HepG2 (cell line): ENCODE results near the gene CD151.

Experiments
- ELF1 ChIP-seq: sonication (generic); formaldehyde crosslinking; IDR thresholded peaks from 2 replicates; pipeline ENCODE4 v1.4.0; 2020; ENCODE audit warnings: missing genetic modification reagents
- NFE2L1 ChIP-seq: sonication (generic); formaldehyde crosslinking; IDR thresholded peaks from 2 replicates; pipeline ENCODE4 v1.4.0; 2020; ENCODE audit warnings: missing genetic modification reagents, mild to moderate bottlenecking, borderline replicate concordance
- POLR2AphosphoS5 ChIP-seq: IDR thresholded peaks from 2 replicates; pipeline ENCODE4 v1.6.1; 2012; ENCODE audit warnings: low read depth, low read length
- TF ChIP-seq, protein P1 (sequence below): sonication (generic); formaldehyde crosslinking; IDR thresholded peaks from 2 replicates; pipeline ENCODE4 v1.5.0; 2020; ENCODE audit warnings: mild to moderate bottlenecking, missing genetic modification reagents, moderate library complexity
- TF ChIP-seq, protein P2 (sequence below), 2 experiments: fragments of 450-650 bp in 1 of 2; sonication (generic) in 1 of 2; formaldehyde crosslinking; IDR thresholded peaks; 2 replicates each; pipeline versions ENCODE4 v1.5.0 to v1.8.0; 2020 to 2022; ENCODE audit warnings: mild to moderate bottlenecking in 1 of 2, missing genetic modification reagents in 1 of 2

DNA sequence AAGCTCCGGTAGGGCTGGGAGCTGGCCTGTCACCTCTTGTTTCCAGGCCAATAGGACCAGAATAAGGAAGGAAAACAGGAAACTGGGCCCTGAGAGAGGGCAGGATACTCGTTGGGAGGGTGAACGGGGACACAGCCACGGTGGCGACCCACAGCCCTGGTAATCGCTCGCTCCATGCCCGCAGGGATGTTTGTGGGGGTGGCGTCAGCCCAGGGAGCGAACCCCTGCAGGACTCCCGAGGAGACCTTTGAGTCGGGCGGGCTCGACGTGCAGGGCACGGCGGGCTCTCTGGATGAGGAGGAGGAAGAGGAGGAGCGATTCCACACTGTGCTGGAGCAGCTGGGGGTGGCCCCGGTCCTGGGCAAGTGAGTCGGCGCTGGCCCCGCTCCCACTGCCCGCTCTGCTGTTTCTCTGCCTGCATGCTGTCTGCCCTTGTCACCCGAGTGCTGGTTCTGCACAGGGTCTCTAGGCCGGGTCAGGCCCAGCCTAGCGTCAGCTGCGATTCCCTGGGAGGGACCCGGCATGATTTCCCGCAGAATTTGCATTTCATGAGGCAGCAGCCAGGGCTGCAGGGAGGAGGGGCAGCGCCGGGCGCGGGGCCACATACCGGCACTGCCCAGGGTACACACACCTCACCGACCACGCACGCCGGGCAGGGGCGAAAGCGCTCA lies 3.4 kb upstream of the CD151 start:
- TF ChIP-seq, protein P1, sequence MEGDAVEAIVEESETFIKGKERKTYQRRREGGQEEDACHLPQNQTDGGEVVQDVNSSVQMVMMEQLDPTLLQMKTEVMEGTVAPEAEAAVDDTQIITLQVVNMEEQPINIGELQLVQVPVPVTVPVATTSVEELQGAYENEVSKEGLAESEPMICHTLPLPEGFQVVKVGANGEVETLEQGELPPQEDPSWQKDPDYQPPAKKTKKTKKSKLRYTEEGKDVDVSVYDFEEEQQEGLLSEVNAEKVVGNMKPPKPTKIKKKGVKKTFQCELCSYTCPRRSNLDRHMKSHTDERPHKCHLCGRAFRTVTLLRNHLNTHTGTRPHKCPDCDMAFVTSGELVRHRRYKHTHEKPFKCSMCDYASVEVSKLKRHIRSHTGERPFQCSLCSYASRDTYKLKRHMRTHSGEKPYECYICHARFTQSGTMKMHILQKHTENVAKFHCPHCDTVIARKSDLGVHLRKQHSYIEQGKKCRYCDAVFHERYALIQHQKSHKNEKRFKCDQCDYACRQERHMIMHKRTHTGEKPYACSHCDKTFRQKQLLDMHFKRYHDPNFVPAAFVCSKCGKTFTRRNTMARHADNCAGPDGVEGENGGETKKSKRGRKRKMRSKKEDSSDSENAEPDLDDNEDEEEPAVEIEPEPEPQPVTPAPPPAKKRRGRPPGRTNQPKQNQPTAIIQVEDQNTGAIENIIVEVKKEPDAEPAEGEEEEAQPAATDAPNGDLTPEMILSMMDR = no peak
- no peak for TF ChIP-seq NFE2L1
- TF ChIP-seq, protein P2, sequence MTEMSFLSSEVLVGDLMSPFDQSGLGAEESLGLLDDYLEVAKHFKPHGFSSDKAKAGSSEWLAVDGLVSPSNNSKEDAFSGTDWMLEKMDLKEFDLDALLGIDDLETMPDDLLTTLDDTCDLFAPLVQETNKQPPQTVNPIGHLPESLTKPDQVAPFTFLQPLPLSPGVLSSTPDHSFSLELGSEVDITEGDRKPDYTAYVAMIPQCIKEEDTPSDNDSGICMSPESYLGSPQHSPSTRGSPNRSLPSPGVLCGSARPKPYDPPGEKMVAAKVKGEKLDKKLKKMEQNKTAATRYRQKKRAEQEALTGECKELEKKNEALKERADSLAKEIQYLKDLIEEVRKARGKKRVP (CRISPR knock-in tag; IDR thresholded peaks at IDR 0.05) = no peak
- no peak for TF ChIP-seq ELF1 (CRISPR knock-in tag)
- TF ChIP-seq POLR2AphosphoS5 = no peak
